ENCODE results near the gene GPR89A. TPM values are rescaled to one million over a fixed set of nuclear protein-coding genes. Genes with fewer than 3 reads are reported as not detected.

Gene GPR89A
- total RNA-seq, 1 donor from 2014 or later: 24.6 TPM

- Mint-ChIP-seq H3K4me1 (ENCODE audit: unreplicated experiment) (no peaks in the 10 kb centered on the region), H3K9me3 (ENCODE audit: unreplicated experiment) (no peaks in the 10 kb centered on the region), H3K4me3 (ENCODE audit: unreplicated experiment) (no peak overlapping the region), H3K27ac (ENCODE audit: unreplicated experiment) (no peak overlapping the region), H3K27me3 (ENCODE audit: unreplicated experiment) (no peaks in the 10 kb centered on the region), H3K36me3 (ENCODE audit: low read depth, unreplicated experiment) (no peaks in the 10 kb centered on the region)
- TF ChIP-seq CTCF (IDR thresholded peaks at IDR 0.05; ENCODE audit: unreplicated experiment): no peak
- no peak for DNase-seq (ENCODE audit: low spot score)
These were observed 102.7 kb downstream of the GPR89A start for GRCh38 chr1:145710291-145711027.

- no peak overlapping the region for H3K27ac Mint-ChIP-seq (ENCODE audit: unreplicated experiment)
- no peaks in the 10 kb centered on the region for H3K4me1 Mint-ChIP-seq (ENCODE audit: unreplicated experiment)
These were observed 103.4 kb downstream of the GPR89A start for GRCh38 chr1:145711213-145711651.

GRCh38 chr1:145714524-145715111, 106.8 kb downstream of the GPR89A start:
- Mint-ChIP-seq H3K27me3 (ENCODE audit: unreplicated experiment) (no peaks in the 10 kb centered on the region), H3K27ac (ENCODE audit: unreplicated experiment) (no peak overlapping the region)

More at GRCh38 chr1:145711213-145711651, 103.4 kb downstream of the GPR89A start:
- no peaks in the 10 kb centered on the region for H3K27me3 Mint-ChIP-seq (ENCODE audit: unreplicated experiment)
- DNase-seq (ENCODE audit: low spot score): no peak
- H3K9me3 Mint-ChIP-seq (ENCODE audit: unreplicated experiment): no peaks in the 10 kb centered on the region
- H3K4me3 Mint-ChIP-seq (ENCODE audit: unreplicated experiment): no peak overlapping the region
- no peaks in the 10 kb centered on the region for H3K36me3 Mint-ChIP-seq (ENCODE audit: low read depth, unreplicated experiment)
- TF ChIP-seq CTCF (IDR thresholded peaks at IDR 0.05; ENCODE audit: unreplicated experiment): no peak

GRCh38 chr1:145716641-145717345, 109.0 kb downstream of the GPR89A start:
- no peak overlapping the region for H3K27ac Mint-ChIP-seq (ENCODE audit: unreplicated experiment)
- no peaks in the 10 kb centered on the region for H3K36me3 Mint-ChIP-seq (ENCODE audit: low read depth, unreplicated experiment)

More at GRCh38 chr1:145714524-145715111, 106.8 kb downstream of the GPR89A start:
- Mint-ChIP-seq H3K9me3 (ENCODE audit: unreplicated experiment) (no peaks in the 10 kb centered on the region), H3K4me1 (ENCODE audit: unreplicated experiment) (no peaks in the 10 kb centered on the region), H3K4me3 (ENCODE audit: unreplicated experiment) (no peak overlapping the region), H3K36me3 (ENCODE audit: low read depth, unreplicated experiment) (no peaks in the 10 kb centered on the region)
- TF ChIP-seq CTCF (IDR thresholded peaks at IDR 0.05; ENCODE audit: unreplicated experiment): no peak
- DNase-seq (ENCODE audit: low spot score): no peak

More at GRCh38 chr1:145716641-145717345, 109.0 kb downstream of the GPR89A start:
- H3K4me3 Mint-ChIP-seq (ENCODE audit: unreplicated experiment): no peak overlapping the region
- H3K9me3 Mint-ChIP-seq (ENCODE audit: unreplicated experiment): no peaks in the 10 kb centered on the region
- no peak for DNase-seq (ENCODE audit: low spot score)
- no peak for TF ChIP-seq CTCF (IDR thresholded peaks at IDR 0.05; ENCODE audit: unreplicated experiment)
- H3K27me3 Mint-ChIP-seq (ENCODE audit: unreplicated experiment): no peaks in the 10 kb centered on the region
- H3K4me1 Mint-ChIP-seq (ENCODE audit: unreplicated experiment): peaks cover 3% of the 10 kb centered on the region

Data from endothelial cell (in vitro differentiated cells).